Endothelial cell of umbilical vein (primary cell): ENCODE measurements around the gene DOLK. TPM values are rescaled to one million over a fixed set of nuclear protein-coding genes. Genes with fewer than 3 reads are reported as not detected.

Experiments
- BruUV-seq: library from RNA; stranded (reverse); fragments of 400-500 nt; replicated peaks from 2 replicates; lab custom pipeline; 2021; lab: Mats Ljungman, UMichigan
- CTCF ChIA-PET: fragments of 300-600, 350-600 bp; sonication (Branson Sonifier 250); formaldehyde crosslinking; loops from one replicate; lab custom pipeline; 2021; ENCODE audit warnings: antibody characterized with exemption, inconsistent platforms; lab: Charles Lee
- POLR2A ChIA-PET: fragments of 300-600, 350-600 bp; sonication (Branson Sonifier 250); formaldehyde crosslinking; loops from one replicate; lab custom pipeline; 2021; ENCODE audit warnings: antibody characterized with exemption, inconsistent platforms; lab: Charles Lee
- DNase-seq: peaks from one replicate; pipeline ENCODE4 v3.0.0-alpha.2; 2011; ENCODE audit warnings: low read depth, low spot score
- FAIRE-seq: peaks from 2 replicates; lab custom pipeline; 2011; peaks lifted over from hg19 to GRCh38; lab: Jason Lieb, UNC
- H2AFZ ChIP-seq: 2 replicates; pipeline ENCODE4 v1.6.0; 2012; ENCODE audit warnings: low read depth, low read length, control low read depth, inconsistent platforms
- H3K27ac ChIP-seq: 2 replicates; pipeline ENCODE4 v1.5.1; 2011; ENCODE audit warnings: low read depth, mild to moderate bottlenecking, control low read depth, low read length, moderate library complexity; ENCODE audit not compliant: insufficient read depth
- H3K27me3 ChIP-seq, 2 experiments: 2 replicates each; pipeline versions ENCODE4 v1.6.0 to v1.6.1; 2011; ENCODE audit warnings: low read length in 2 of 2, mixed read lengths in 1 of 2; ENCODE audit not compliant: control insufficient read depth in 2 of 2, insufficient read depth in 2 of 2
- H3K36me3 ChIP-seq, 2 experiments: 2 replicates in 1 of 2; 3 replicates in 1 of 2; pipeline ENCODE4 v1.5.1; 2011; ENCODE audit warnings: low read length in 2 of 2, mild to moderate bottlenecking in 1 of 2, moderate library complexity in 1 of 2; ENCODE audit not compliant: control insufficient read depth in 2 of 2, insufficient read depth in 2 of 2; ENCODE audit errors: extremely low read depth in 1 of 2
- H3K4me1 ChIP-seq: 3 replicates; pipeline ENCODE4 v1.5.1; 2011; ENCODE audit warnings: mild to moderate bottlenecking, low read length; ENCODE audit not compliant: control insufficient read depth, insufficient read depth; ENCODE audit errors: extremely low read depth
- H3K4me2 ChIP-seq: 2 replicates; pipeline ENCODE4 v1.6.1; 2011; ENCODE audit warnings: low read length, control low read depth, mixed read lengths; ENCODE audit not compliant: insufficient read depth
- H3K4me3 ChIP-seq, 3 experiments: fragments of 200-600 bp in 1 of 3; sonication (generic), shearing (Covaris generic) in 1 of 3; replicated peaks in 1 of 3; 2 replicates each; pipeline ENCODE4 v1.5.1; 2011 to 2016; ENCODE audit warnings: control low read depth in 3 of 3, low read length in 3 of 3, mild to moderate bottlenecking in 2 of 3, inconsistent platforms in 1 of 3, low read depth in 1 of 3, moderate library complexity in 1 of 3; ENCODE audit not compliant: insufficient read depth in 1 of 3
- H3K79me2 ChIP-seq: 2 replicates; pipeline ENCODE4 v1.6.0; 2012; ENCODE audit warnings: low read length, inconsistent platforms; ENCODE audit not compliant: control insufficient read depth, insufficient read depth
- H3K9ac ChIP-seq: replicated peaks from 2 replicates; pipeline ENCODE3; 2011; ENCODE audit warnings: low read length, control low read depth; ENCODE audit not compliant: insufficient read depth; ENCODE audit errors: extremely low read depth
- H3K9me1 ChIP-seq: replicated peaks from 3 replicates; pipeline ENCODE4 v1.6.0; 2011; ENCODE audit warnings: mild to moderate bottlenecking, low read length; ENCODE audit not compliant: control insufficient read depth, insufficient read depth; ENCODE audit errors: extremely low read depth
- H3K9me3 ChIP-seq: replicated peaks from 2 replicates; pipeline ENCODE4 v1.5.1; 2012; ENCODE audit warnings: low read length, inconsistent platforms; ENCODE audit not compliant: control insufficient read depth, insufficient read depth
- H4K20me1 ChIP-seq: replicated peaks from 2 replicates; pipeline ENCODE3; 2011; ENCODE audit warnings: mild to moderate bottlenecking, low read length; ENCODE audit not compliant: control insufficient read depth, insufficient read depth; ENCODE audit errors: extremely low read depth
- EZH2 ChIP-seq: IDR thresholded peaks from 2 replicates; pipeline ENCODE4 v1.6.1; 2012; ENCODE audit warnings: borderline replicate concordance, low read depth, mild to moderate bottlenecking, moderate library complexity, low read length, inconsistent platforms; ENCODE audit not compliant: severe bottlenecking
- FOS ChIP-seq: IDR thresholded peaks from 2 replicates; pipeline ENCODE4 v1.6.1; 2011; ENCODE audit warnings: mild to moderate bottlenecking, low read length, moderate library complexity, borderline replicate concordance; ENCODE audit not compliant: insufficient read depth
- GATA2 ChIP-seq: IDR thresholded peaks from 2 replicates; pipeline ENCODE4 v1.7.0; 2011; ENCODE audit warnings: low read depth, mild to moderate bottlenecking, moderate library complexity, mixed read lengths, low read length; ENCODE audit not compliant: insufficient read length, insufficient read depth
- JUN ChIP-seq: IDR thresholded peaks from 2 replicates; pipeline ENCODE4 v1.6.1; 2011; ENCODE audit warnings: borderline replicate concordance, low read depth; ENCODE audit not compliant: insufficient read length, insufficient read depth
- MYC ChIP-seq: IDR thresholded peaks from one replicate; pipeline ENCODE4 v1.6.1; 2011; ENCODE audit warnings: mild to moderate bottlenecking, low read depth, low read length
- POLR2A ChIP-seq: IDR thresholded peaks from 2 replicates; pipeline ENCODE4 v1.6.1; 2012; ENCODE audit warnings: low read depth, mild to moderate bottlenecking, control low read depth, low read length
- POLR2AphosphoS5 ChIP-seq: IDR thresholded peaks from 2 replicates; pipeline ENCODE4 v1.6.1; 2012; ENCODE audit warnings: low read depth, mild to moderate bottlenecking, control low read depth, low read length, moderate library complexity; ENCODE audit not compliant: insufficient read depth
- dilution Hi-C: fragments of 300-500 bp; cut with MboI; formaldehyde crosslinking; loops from one replicate; pipeline ENCODE4 v1.15.0; 2019; ENCODE audit warnings: low sequenced_read_pairs; ENCODE audit not compliant: extremely low pct_ligation_motif_present
- intact Hi-C: fragments of 100-400 bp; cut with micrococcal nuclease; formaldehyde crosslinking; loops from one replicate; pipeline ENCODE4 v1.10.0; 2022
- polyA plus RNA-seq, 4 experiments: library from polyadenylated mRNA; depleted of rRNA in 3 of 4; stranded (reverse) in 3 of 4; unstranded in 1 of 4; fragments of >200 nt; gene quantifications; 2 replicates each; pipeline versions ENCODE4 v1.2.1 to v1.2.3, GENCODE V29; 2011 to 2012; ENCODE audit warnings: missing spikeins in 1 of 4
- total RNA-seq: library from RNA; stranded (reverse); gene quantifications from 2 replicates; pipeline ENCODE4 v1.2.3, GENCODE V29; 2021
- TF ChIP-seq, protein P1 (sequence below), 2 donors: IDR thresholded peaks; 1 replicate in 1 of 2; 2 replicates in 1 of 2; pipeline ENCODE4 v1.5.1; 2011; ENCODE audit warnings: low read length in 2 of 2, mild to moderate bottlenecking in 2 of 2, moderate library complexity in 2 of 2, control low read depth in 1 of 2, inconsistent platforms in 1 of 2, low read depth in 1 of 2; ENCODE audit not compliant: insufficient read depth in 1 of 2; ENCODE audit errors: extremely low read depth in 1 of 2
- TF ChIP-seq, protein P2 (sequence below): IDR thresholded peaks from 2 replicates; pipeline ENCODE4 v1.6.1; 2011; ENCODE audit not compliant: insufficient read depth, insufficient read length

DOLK gene
- total and polyA plus RNA-seq, 2 donors (not counting 3 experiments of a cell fraction or from before 2014, with no cell fraction given): 22.3 to 59.8 TPM

DNA sequence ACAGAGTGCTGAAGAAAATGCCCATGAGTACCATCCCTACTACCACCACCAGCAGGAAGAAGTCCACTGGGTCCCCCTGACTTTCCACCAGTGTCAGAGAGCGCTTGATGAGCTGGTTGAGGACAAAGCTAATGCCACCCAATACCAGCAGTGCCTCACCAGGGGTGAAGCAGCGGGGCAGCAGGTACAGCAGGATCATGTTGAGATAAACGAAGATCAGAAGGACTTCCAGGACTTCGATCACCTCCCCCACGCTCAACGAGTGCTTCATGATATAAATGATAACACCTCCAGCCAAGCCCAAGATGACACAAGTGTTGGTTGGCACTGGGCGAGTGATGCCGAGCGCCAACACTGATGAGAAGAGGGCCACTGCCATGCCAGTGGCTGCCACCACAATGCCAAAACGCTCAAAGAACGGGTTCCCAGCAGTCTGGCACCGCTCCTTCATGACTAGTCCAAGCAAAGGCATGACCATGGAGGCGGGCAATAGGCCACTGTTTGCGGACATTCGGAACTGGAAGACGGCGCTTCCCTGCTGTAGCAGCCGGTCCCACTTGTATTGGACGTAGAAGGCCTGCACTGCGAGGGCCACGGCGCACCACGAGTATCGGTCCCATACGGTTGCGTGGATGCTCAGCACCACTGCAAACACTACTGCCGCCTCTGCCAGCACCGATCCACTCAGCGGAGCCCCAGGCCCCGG is 679 bp downstream of the DOLK start:
- ChIA-PET POLR2A (no interaction called here), CTCF (no interaction called here)
- H3K9ac ChIP-seq: peak overlapping the region; percentile 94
- no peaks in the 10 kb centered on the region for H3K27me3 ChIP-seq
- H3K4me3 ChIP-seq: peak overlapping the region; percentile 78 to 89 (median 88)
- BruUV-seq: no TSS peak
- no peaks in the 10 kb centered on the region for H3K9me1 ChIP-seq
- H3K36me3 ChIP-seq: peaks cover 0 to 5% of the 10 kb centered on the region in 2 experiments
- intact Hi-C loops (loop anchor here (5.0 kb wide), 3 partner anchors 64 to 214 kb away; partner anchors contain the start of genes KYAT1, LRRC8A and SH3GLB2), dilution Hi-C loops (no loop called here)
- FAIRE-seq (peak; percentile 42), DNase-seq (no peak)
- no peak for TF ChIP-seq POLR2AphosphoS5
- TF ChIP-seq, protein P1, sequence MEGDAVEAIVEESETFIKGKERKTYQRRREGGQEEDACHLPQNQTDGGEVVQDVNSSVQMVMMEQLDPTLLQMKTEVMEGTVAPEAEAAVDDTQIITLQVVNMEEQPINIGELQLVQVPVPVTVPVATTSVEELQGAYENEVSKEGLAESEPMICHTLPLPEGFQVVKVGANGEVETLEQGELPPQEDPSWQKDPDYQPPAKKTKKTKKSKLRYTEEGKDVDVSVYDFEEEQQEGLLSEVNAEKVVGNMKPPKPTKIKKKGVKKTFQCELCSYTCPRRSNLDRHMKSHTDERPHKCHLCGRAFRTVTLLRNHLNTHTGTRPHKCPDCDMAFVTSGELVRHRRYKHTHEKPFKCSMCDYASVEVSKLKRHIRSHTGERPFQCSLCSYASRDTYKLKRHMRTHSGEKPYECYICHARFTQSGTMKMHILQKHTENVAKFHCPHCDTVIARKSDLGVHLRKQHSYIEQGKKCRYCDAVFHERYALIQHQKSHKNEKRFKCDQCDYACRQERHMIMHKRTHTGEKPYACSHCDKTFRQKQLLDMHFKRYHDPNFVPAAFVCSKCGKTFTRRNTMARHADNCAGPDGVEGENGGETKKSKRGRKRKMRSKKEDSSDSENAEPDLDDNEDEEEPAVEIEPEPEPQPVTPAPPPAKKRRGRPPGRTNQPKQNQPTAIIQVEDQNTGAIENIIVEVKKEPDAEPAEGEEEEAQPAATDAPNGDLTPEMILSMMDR (IDR thresholded peaks at IDR 0.05; ENCODE audit: extremely low read depth in 1 of 2, insufficient read depth in 1 of 2, low read depth in 1 of 2, low read length in 2 of 2): no peak
- no peak for TF ChIP-seq JUN
- TF ChIP-seq, protein P2, sequence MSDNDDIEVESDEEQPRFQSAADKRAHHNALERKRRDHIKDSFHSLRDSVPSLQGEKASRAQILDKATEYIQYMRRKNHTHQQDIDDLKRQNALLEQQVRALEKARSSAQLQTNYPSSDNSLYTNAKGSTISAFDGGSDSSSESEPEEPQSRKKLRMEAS: no peak
- no peak for TF ChIP-seq FOS
- no peak for TF ChIP-seq GATA2
- TF ChIP-seq POLR2A: no peak
- TF ChIP-seq EZH2: no peak
- no peak for TF ChIP-seq MYC
- H3K4me1 ChIP-seq: peaks cover 8% of the 10 kb centered on the region
- H3K27ac ChIP-seq: peak overlapping the region; percentile 52
- H3K9me3 ChIP-seq: no peaks in the 10 kb centered on the region
- H3K4me2 ChIP-seq: peak overlapping the region; percentile 55
- peak overlapping the region; percentile 89 for H2AFZ ChIP-seq
- no peaks in the 10 kb centered on the region for H4K20me1 ChIP-seq
- peaks cover 17% of the 10 kb centered on the region for H3K79me2 ChIP-seq
